IPS DF 6.9 (cell line): ENCODE results near the gene POU2F2.
"Not testable (repeated sequence)": the region's sequence is repeated elsewhere in the genome, so short reads cannot be mapped to it uniquely, and the experiment has no call there.

ENCODE experiments used
- DNase-seq: peaks from one replicate; pipeline ENCODE4 v3.0.0-alpha.2; 2013; ENCODE audit warnings: low read depth, low spot score
- H3K27ac ChIP-seq: one replicate; pipeline ENCODE4 v1.5.1; 2013; ENCODE audit warnings: low read length, control low read depth
- H3K27me3 ChIP-seq: 2 replicates; pipeline ENCODE4 v1.6.1; 2013; ENCODE audit warnings: mild to moderate bottlenecking, low read length; ENCODE audit not compliant: control insufficient read depth, insufficient read depth
- H3K36me3 ChIP-seq: 2 replicates; pipeline ENCODE4 v1.6.1; 2013; ENCODE audit warnings: low read length; ENCODE audit not compliant: control insufficient read depth, insufficient read depth
- H3K4me1 ChIP-seq: 2 replicates; pipeline ENCODE4 v1.6.1; 2013; ENCODE audit warnings: low read length; ENCODE audit not compliant: control insufficient read depth, insufficient read depth
- H3K4me3 ChIP-seq: 2 replicates; pipeline ENCODE4 v1.5.1; 2013; ENCODE audit warnings: mild to moderate bottlenecking, low read length
- H3K9me3 ChIP-seq: 2 replicates; pipeline ENCODE4 v1.6.1; 2013; ENCODE audit warnings: low read length, inconsistent platforms; ENCODE audit not compliant: control insufficient read depth, insufficient read depth
- WGBS: extraction: QIAGEN DNeasy Blood & Tissue Kit; methylation state at CpG from one replicate; pipeline ENCODE4 v1.1.7; 2013; ENCODE audit warnings: mixed read lengths, missing lambda C conversion rate; ENCODE audit not compliant: insufficient read length, insufficient coverage; 5-methylcytosine and 5-hydroxymethylcytosine counted together

The POU2F2 gene

GRCh38 chr19:42100241-42100640 lies 32.0 kb downstream of the POU2F2 start:
- DNase-seq, H3K27me3 ChIP-seq, H3K27ac ChIP-seq: not testable (repeated sequence)

GRCh38 chr19:42099336-42099925 lies 32.8 kb downstream of the POU2F2 start:
- DNase-seq: no peak
- WGBS: no CpG with 5 or more reads among the region's 6 CpGs
- H3K27ac ChIP-seq: no peak overlapping the region

More at GRCh38 chr19:42100241-42100640, 32.0 kb downstream of the POU2F2 start:
- not testable (repeated sequence) for H3K36me3 ChIP-seq, H3K4me1 ChIP-seq, H3K4me3 ChIP-seq, H3K9me3 ChIP-seq
- WGBS: no CpG with 5 or more reads among the region's 10 CpGs

GRCh38 chr19:42098781-42099180 lies 33.5 kb downstream of the POU2F2 start:
- Histone ChIP-seq H3K27me3 (no peaks in the 10 kb centered on the region), H3K36me3 (no peaks in the 10 kb centered on the region), H3K9me3 (no peaks in the 10 kb centered on the region), H3K4me3 (no peak overlapping the region), H3K27ac (no peak overlapping the region), H3K4me1 (peaks cover 10% of the 10 kb centered on the region)
- DNase-seq: no peak
- WGBS: no CpG with 5 or more reads among the region's 6 CpGs

More at GRCh38 chr19:42099336-42099925, 32.8 kb downstream of the POU2F2 start:
- Histone ChIP-seq H3K4me1 (peaks cover 10% of the 10 kb centered on the region), H3K36me3 (no peaks in the 10 kb centered on the region), H3K4me3 (no peak overlapping the region), H3K9me3 (no peaks in the 10 kb centered on the region), H3K27me3 (no peaks in the 10 kb centered on the region)

DNA sequence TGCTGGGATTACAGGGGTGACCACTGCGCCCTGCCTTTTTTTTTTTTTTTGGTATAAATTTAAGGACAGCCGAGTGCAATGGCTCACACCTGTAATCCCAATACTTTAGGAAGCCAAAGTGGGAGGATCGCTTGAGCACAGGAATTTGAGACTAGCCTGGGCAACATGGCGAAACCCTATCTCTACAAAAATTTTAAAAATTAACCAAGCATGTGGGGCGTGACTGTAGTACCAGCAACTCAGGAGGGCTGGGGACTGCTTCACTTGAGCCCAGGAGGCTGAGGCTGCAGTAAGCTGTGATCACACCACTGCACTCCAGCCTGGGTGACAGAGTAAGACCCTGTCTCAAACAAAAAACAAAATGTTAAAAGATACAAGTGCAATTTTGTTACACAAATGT lies 34.8 kb downstream of the POU2F2 start:
- H3K27ac ChIP-seq: no peak overlapping the region
- no peaks in the 10 kb centered on the region for H3K9me3 ChIP-seq
- no peak for DNase-seq
- H3K36me3 ChIP-seq: no peaks in the 10 kb centered on the region
- peaks cover 10% of the 10 kb centered on the region for H3K4me1 ChIP-seq
- H3K27me3 ChIP-seq: no peaks in the 10 kb centered on the region
- WGBS: no CpG with 5 or more reads among the region's 5 CpGs
- H3K4me3 ChIP-seq: no peak overlapping the region

GRCh38 chr19:42096255-42096837 lies 35.9 kb downstream of the POU2F2 start:
- no CpG with 5 or more reads among the region's 15 CpGs for WGBS
- Histone ChIP-seq H3K27me3 (no peaks in the 10 kb centered on the region), H3K36me3 (no peaks in the 10 kb centered on the region), H3K4me1 (peaks cover 10% of the 10 kb centered on the region), H3K9me3 (no peaks in the 10 kb centered on the region), H3K27ac (no peak overlapping the region), H3K4me3 (no peak overlapping the region; the same call in 1 of the 2 replicates)
- no peak for DNase-seq

DNA sequence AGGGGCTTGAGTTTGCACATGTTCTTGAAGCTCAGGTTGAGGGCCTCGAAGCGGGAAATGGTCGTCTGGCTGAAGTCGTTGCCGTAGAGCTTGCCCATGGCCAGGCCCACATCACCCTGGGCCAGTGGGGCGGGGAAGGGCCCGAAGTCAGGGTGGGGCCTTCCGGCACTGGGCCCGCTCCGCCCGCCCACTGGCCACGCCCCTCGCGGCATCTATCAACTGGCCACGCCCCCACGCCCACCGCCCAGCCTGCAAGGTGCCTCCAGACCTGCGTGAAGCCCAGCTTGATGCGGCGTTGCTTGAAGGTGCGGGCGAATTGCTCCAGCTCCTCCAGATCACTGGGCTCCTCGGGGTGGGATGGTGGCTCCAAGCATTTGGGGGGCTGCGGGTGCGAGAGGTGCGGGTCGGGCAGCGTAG lies 36.4 kb downstream of the POU2F2 start:
- no peak for DNase-seq
- no peak overlapping the region for H3K27ac ChIP-seq
- no peaks in the 10 kb centered on the region for H3K27me3 ChIP-seq
- H3K9me3 ChIP-seq: no peaks in the 10 kb centered on the region
- peaks cover 10% of the 10 kb centered on the region for H3K4me1 ChIP-seq
- no peaks in the 10 kb centered on the region for H3K36me3 ChIP-seq
- no peak overlapping the region; the same call in 1 of the 2 replicates for H3K4me3 ChIP-seq
- WGBS: no CpG with 5 or more reads among the region's 28 CpGs

DNA sequence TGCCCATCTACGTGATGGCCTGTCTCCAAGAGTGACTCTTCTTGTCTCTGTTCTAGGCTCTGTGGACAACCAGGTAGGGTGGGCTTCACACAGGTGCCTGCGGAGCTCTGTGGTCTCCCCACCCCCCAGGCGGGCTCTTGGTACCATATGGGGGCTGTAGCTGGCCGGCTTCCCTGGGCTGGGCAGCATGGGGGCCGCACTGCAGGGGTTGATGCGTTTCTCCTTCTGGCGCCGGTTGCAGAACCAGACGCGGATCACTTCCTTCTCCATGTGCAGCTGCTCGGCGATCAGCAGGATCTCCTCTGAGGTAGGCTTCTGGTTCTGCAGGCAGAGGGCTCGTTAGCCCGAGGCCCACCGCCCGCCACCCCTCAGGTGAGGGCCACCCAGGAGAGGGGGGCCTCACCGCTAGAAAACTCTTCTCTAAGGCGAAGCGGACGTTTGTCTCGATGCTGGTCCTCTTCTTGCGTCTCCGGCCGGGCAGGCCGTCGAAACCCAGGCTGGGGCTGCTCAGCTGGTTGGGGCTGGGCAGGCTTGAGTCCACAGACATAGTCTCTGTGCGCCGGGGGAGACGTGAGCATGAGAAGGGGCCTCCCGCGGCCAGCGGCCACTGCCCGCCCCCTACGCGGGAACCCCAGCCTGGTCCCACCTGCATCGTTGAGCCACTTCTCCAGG lies 37.0 kb downstream of the POU2F2 start:
- Histone ChIP-seq H3K4me1 (peaks cover 10% of the 10 kb centered on the region), H3K27me3 (no peaks in the 10 kb centered on the region), H3K27ac (no peak overlapping the region), H3K9me3 (no peaks in the 10 kb centered on the region), H3K36me3 (no peaks in the 10 kb centered on the region), H3K4me3 (no peak overlapping the region)
- DNase-seq: no peak
- no CpG with 5 or more reads among the region's 36 CpGs for WGBS

DNA sequence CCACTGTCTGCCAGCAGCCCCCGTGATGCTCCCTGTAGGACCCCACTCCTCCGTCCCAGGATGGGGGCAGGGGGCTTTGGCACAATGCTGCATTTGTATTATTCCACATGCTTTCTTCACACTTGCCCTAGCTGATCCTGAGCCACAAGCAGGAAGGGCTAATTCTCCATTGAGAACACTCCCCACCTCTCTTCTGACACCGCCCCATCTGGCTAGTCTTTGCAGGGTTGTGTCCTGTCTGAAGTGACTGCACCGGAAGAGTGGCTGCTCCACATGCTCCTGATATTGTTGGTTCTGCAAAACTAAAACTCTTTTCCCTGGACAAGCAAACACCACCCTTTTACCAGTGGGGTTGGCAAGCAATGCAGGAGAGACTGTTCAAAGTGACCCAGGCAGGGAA lies 38.3 kb downstream of the POU2F2 start:
- Histone ChIP-seq H3K4me1 (peaks cover 4% of the 10 kb centered on the region; the same call in 1 of the 2 replicates), H3K4me3 (no peak overlapping the region), H3K9me3 (no peaks in the 10 kb centered on the region), H3K27ac (no peak overlapping the region), H3K27me3 (no peaks in the 10 kb centered on the region), H3K36me3 (no peaks in the 10 kb centered on the region)
- WGBS: no CpG with 5 or more reads among the region's 4 CpGs
- no peak for DNase-seq

DNA sequence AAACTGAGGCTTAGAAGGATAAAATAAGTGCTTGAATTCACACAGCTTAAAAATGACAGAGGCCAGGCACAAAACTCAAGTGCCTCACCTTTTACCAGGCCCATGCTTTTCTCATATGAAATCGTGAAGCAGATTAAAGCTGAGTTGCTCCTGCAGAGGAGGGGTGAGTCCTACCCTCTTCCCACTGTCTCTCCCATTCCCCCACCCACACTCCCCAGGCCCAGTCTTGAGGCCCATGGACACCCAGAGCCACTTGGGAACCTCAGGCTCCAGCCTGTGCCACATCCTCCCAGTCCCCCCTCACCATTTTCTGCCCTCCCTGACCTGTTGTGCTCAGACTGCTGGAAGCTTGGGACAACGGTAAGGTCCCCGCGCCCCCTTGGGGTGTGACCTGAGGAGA lies 38.7 kb downstream of the POU2F2 start:
- no CpG with 5 or more reads among the region's 4 CpGs for WGBS
- Histone ChIP-seq H3K27me3 (no peaks in the 10 kb centered on the region), H3K4me3 (no peak overlapping the region), H3K4me1 (peaks cover 4% of the 10 kb centered on the region; the same call in 1 of the 2 replicates), H3K36me3 (no peaks in the 10 kb centered on the region), H3K9me3 (no peaks in the 10 kb centered on the region), H3K27ac (no peak overlapping the region)
- DNase-seq: no peak

GRCh38 chr19:42092350-42092749 lies 39.9 kb downstream of the POU2F2 start:
- WGBS: no CpG with 5 or more reads among the region's 5 CpGs
- H3K27ac ChIP-seq: no peak overlapping the region
- no peak for DNase-seq
- H3K27me3 ChIP-seq: no peaks in the 10 kb centered on the region
- H3K4me3 ChIP-seq: no peak overlapping the region
- peaks cover 4% of the 10 kb centered on the region; the same call in 1 of the 2 replicates for H3K4me1 ChIP-seq
- no peaks in the 10 kb centered on the region for H3K9me3 ChIP-seq
- H3K36me3 ChIP-seq: no peaks in the 10 kb centered on the region
